GM18858 (cell line): Measurements from ENCODE around the gene CMTM4.
"Not testable (repeated sequence)": the region's sequence is repeated elsewhere in the genome, so short reads cannot be mapped to it uniquely, and the experiment has no call there.

Source experiments
- ATAC-seq: cut with Tn5 transposase; IDR thresholded peaks from one replicate; pipeline ENCODE4 v1.9.1; 2021; ENCODE audit not compliant: unreplicated experiment

CMTM4 gene

GRCh38 chr16:66649167-66649566, 47.4 kb downstream of the CMTM4 start:
- ATAC-seq, result no peak

DNA sequence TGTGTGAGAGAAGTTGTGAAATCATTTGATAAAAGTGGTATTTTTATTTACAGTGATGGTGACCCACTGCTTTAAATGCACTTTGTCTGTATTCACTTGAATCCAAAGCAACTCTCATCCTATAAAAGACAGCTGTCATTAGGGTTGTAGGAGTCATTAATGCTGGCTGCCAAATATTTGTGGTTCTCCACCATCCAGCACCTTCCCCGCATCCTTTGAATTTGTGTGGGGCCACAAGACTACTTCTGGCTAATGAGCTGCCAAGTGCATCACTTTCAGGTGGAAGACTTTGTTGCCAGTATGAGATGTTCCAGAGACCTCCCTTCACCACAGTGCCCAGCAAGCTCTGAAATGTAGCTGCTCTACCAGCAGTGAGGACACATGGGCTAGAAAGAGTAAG, 48.7 kb downstream of the CMTM4 start:
- no peak for ATAC-seq

DNA sequence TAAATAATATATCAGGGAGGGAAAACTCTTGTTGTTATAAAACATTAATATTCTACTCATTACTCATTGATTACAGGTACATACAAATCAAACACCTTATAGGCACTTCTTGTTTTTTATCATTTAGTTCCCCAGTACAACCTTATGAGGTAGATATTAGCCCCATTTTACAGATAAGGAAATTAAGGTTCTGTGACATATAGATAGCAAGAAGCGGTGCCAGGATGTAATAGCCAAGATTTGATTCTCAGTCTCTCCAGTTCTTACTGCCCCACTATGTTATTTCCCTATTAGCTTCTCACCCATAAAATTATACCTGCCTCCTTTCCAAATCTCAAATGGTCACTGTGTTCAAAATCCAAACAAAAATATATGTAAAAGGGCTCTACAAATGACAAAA, 55.2 kb downstream of the CMTM4 start:
- no peak for ATAC-seq

DNA sequence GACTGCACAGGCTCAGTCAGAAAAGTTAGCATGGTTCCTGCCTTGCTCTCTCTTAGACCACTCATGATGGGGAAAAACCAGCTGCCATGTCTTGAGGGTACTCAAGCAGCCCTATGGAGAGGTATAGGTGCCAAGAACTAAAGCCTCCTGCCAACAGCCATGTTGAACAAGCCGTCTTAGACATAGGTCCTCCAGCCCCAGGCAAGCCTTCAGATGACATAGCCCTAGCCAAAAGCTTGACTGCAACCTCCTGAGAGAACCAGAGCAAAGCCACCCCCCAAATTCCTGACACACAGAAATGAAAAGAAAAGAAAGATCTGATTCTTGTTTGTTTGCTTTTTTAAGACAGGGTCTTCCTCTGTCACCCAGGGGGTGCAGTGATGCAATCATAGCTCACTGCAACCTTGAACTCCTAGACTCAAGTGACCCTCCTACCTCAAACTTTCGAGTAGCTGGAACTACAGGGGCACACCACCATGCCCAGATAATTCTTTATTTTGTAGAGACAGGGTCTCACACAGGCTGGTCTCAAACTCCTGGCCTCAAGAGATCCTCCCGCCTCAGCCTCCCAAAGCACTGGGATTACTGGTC, 55.7 kb downstream of the CMTM4 start:
- ATAC-seq, result no peak

DNA sequence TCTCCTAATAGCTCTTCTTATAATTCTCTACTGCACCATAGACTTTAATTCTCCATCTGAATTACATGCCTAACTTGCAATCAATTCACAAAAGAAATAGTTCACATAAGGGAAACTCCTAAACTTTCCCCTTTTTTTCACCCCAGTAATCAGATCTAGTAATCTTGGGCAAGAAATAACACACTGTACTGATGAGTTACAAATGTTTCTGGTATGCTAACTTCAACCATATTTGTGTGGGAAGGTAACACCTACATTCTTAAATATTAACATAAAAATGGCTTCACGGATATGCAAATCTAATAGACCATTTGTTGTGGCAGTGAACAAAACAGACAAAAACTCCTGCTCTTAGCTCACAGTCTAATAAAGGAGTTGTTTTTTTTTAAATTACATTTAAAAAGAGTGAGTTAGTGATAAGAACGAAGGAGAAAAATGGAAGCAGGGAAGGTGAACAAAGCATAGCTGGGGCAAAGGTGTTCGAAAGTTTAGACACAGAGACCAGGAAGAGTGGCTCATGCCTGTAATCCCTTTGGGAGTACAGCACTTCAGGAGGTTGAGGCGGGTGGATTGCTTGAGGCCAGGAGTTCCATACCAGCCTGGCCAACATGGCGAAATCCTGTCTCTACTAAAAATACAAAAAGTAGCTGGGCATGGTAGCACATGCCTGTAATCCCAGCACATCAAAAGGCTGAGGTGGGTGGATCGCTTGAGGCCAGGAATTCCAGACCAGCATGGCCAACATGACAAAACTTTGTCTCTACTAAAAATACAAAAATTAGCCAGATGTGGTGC, 57.3 kb downstream of the CMTM4 start:
- no peak for ATAC-seq

GRCh38 chr16:66637806-66638205, 58.7 kb downstream of the CMTM4 start:
- ATAC-seq, result no peak

DNA sequence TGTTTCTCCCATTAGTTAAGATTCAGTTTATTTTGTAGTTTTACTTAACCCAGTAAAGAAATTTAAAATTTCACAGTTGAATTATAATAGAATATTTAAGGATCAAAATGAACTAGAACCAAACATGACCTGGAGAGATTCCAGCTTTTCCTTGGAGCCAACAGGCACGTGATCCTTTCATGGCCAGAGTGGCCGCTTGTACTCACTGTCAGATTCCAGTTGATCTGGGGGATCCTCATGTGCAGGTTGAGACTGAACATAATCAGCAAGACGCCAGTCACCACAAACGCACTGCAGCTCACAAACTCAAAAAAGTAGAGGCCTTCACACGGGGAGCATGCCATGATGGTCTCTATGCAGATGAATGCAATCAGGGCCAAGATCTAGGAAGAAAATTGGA, 60.3 kb downstream of the CMTM4 start:
- ATAC-seq, result no peak

DNA sequence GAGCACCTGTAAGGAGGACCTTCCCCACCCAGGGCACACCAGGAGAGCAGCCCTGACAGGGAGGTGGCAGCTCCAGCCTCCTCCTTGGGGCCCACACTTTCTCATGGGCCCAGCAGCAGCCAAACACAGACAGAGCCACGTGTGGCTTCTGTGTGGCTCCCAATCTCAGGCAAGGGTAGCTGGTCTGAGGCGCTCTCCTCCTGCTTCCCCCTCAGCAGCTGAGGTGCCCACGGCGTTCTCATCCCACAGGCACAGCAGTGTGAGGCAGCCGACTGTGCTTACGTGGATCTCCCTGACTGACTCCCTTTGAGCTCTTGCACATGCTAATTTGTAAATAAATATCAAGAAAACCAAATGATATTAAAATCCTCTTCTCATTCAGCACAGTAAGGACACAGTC, 61.1 kb downstream of the CMTM4 start:
- ATAC-seq, result no peak

DNA sequence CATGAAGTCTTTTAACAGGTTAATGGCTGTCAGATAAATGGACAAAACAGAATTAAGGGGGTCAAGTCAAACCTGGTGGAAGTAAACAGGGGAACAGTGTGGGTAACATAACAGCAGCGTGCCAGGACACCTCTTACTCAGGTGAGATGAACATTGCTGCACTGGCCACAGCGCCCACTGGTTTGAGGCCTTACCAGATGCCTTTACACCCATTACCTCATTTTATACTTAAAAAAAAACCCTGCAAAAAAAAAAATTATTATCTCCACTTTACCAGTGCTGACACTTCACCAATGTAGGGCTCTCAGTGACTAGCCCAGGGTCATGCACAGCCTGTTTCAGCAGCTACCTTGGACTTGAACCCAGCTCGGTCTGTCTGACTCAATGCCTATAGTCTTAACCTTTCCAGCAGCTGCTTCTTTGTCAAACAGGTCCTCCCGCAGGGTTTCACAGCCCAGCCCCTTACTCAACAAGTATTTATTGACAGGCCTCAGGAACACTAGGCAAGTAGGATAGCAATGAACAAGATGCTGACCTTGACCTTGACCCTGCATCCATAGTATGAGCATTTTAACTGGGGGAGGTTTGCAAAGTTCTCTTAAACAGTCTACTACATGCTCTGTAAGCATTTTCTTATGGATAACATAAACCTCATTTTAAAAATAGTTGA, 61.9 kb downstream of the CMTM4 start:
- no peak for ATAC-seq

- ATAC-seq, result not testable (repeated sequence)
Observed at GRCh38 chr16:66631558-66631957, 65.0 kb downstream of the CMTM4 start.

- not testable (repeated sequence) for ATAC-seq
Observed at GRCh38 chr16:66630561-66631260, 65.8 kb downstream of the CMTM4 start.

GRCh38 chr16:66629856-66630255, 66.7 kb downstream of the CMTM4 start:
- no peak for ATAC-seq

DNA sequence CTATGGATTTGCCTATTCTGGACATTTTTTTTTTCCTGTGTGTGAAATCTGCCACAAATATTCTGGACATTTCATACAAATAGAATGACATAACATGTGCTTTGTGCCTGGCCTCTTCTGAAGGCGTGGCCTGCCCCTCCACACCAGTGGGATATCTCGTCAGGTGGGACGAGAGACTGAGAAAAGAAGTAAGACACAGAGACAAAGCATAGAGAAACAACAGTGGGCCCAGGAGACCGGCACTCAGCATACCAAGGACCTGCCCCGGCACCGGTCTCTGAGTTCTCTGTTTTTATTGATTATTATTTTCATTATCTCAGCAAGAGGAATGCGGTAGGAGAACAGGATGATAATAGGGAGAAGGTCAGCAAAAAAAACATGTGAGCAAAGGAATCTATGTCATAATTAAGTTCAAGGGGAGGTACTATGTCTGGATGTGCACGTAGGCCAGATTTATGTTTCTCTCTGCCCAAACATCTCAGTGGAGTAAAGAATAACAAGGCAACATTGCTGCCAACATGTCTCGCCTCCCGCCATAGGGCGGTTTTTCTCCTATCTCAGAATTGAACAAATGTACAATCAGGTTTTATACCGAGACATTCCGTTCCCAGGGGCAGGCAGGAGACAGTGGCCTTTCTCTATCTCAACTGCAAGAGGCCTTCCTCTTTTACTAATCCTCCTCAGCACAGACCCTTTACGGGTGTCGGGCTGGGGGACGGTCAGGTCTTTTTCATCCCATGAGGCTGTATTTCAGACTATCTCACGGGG, 68.7 kb downstream of the CMTM4 start:
- ATAC-seq, result not testable (repeated sequence)

DNA sequence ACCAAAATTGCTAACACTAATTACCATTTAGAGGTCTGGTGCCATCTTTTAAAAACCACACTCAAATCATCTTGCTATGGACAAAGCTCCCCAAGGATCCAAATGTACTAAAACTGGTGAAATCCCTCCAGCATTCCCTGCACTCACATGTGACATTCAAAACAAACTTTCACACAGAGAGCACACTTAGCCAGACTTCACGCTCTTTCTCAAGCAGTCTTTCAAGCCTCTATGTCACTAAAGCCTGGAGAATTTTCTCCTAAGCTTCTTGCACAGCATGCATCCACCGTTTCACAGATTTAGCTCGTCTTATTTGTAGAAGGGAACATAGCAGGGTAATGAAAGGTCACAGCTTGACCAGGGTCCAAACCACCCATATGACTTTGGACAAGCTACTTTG, 72.8 kb downstream of the CMTM4 start:
- no peak for ATAC-seq

GRCh38 chr16:66622863-66623262, 73.7 kb downstream of the CMTM4 start:
- no peak for ATAC-seq

- ATAC-seq, result no peak
Observed at GRCh38 chr16:66621973-66622372, 74.6 kb downstream of the CMTM4 start.

DNA sequence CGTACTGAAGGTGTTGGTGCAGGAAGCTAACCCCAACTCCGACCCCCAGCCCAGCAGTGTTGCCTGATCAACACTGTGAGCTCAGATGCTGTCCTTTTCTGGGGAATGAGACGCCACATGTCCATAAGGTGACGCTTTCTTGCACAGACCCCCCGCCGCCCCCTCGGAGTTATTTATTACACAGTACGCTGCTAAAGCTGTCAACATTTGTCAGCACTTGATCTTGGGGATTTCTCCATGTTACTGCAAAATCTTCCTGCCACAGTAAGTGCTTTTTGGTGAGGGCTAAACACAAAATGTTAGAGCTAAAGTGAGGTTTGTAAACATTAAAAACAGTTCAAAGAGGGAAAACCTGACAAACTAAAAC, 76.1 kb downstream of the CMTM4 start:
- ATAC-seq, result no peak

- no peak for ATAC-seq
Observed at GRCh38 chr16:66619534-66620428, 76.8 kb downstream of the CMTM4 start.

- no peak for ATAC-seq
Observed at GRCh38 chr16:66618588-66619375, 77.8 kb downstream of the CMTM4 start.
